OCI-M1 (cell line): ENCODE measurements around the gene RABAC1.
"Not testable (repeated sequence)": the region's sequence is repeated elsewhere in the genome, so short reads cannot be mapped to it uniquely, and the experiment has no call there.

Source experiments
- DNase-seq: peaks from one replicate; lab custom pipeline; 2025; lab: John Stamatoyannopoulos, UW

The RABAC1 gene

DNA sequence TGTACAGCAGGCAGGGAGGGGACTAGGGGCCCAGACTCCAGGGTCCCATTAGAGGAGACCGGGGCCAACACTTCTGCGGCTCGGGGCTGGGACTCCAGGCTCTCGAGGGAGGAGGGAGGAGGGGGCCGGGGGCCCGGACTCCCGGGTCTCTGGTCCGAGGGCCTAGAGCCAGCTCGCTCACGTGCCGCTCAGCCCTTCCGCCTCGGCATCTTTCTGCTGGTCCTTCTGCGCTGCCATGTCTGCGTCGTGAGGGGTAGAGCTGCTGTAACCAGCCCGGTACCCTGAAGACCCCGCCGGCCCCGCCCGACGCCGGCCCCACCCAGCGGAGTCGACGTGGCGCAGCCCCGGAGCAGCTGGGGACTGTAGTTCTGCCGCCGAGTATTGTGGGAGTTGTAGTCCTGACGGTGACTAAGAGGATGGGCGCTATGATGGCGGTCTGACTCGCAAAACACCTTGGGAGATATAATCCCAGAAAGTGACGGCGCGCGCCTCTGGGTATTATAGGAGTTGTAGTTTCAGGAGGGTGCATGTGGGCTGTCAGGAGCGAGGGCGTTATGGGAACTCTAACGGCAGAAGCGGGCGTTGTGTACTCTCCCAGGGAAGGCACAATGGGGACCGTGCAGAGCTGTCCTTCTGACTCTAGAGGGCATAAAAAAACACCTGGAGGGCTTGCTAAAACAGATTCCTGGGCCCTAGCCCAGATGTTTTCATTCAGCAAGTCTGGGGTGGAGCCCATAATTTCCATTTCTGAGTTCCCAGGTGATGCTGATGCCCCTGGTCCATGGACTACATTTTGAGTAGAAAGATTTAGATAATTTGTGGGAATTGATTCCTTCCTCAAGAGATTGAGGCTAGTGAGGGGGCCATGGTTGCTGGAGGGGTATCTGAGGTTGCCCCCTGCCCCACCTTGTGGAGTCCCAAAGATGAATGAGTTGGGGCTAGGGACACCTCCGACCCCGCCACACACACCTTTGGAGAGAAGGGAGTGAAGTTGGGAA, at the start of gene RABAC1:
Gene RABAC1, minus strand, starts transcription at position 266 of the 998 bp plus-strand sequence. Its CDS starts 29 bp downstream, at position 237.
- DNase-seq: peak; percentile 96

GRCh38 chr19:42006569-42006968, 47.4 kb upstream of the RABAC1 start:
- DNase-seq: no peak

DNA sequence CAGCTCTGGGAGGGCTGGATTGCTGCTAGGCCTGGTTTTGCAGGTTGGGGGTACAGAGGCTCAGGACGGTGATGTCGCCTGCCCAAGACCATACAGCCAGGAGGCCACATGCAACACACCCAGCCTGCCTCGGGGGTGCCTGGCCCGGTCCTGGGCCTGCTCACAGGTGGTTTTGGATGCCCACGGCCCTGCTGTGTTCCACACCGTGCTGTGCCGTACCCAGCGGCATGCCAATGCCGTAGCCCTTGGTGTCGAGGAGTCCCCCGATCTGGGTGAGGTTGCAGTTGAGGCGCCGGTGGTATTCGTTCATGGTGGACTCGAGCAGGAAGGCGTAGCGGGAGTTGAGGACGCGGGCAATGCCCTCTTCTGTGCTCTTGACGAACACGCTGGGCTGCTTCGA, 46.4 kb upstream of the RABAC1 start:
- DNase-seq: no peak

- no peak for DNase-seq
Measured at GRCh38 chr19:42003506-42004294, 44.6 kb upstream of the RABAC1 start.

- DNase-seq: no peak
Measured at GRCh38 chr19:41999878-42000208, 40.7 kb upstream of the RABAC1 start.

- no peak for DNase-seq
Measured at GRCh38 chr19:41999071-41999877, 40.2 kb upstream of the RABAC1 start.

DNA sequence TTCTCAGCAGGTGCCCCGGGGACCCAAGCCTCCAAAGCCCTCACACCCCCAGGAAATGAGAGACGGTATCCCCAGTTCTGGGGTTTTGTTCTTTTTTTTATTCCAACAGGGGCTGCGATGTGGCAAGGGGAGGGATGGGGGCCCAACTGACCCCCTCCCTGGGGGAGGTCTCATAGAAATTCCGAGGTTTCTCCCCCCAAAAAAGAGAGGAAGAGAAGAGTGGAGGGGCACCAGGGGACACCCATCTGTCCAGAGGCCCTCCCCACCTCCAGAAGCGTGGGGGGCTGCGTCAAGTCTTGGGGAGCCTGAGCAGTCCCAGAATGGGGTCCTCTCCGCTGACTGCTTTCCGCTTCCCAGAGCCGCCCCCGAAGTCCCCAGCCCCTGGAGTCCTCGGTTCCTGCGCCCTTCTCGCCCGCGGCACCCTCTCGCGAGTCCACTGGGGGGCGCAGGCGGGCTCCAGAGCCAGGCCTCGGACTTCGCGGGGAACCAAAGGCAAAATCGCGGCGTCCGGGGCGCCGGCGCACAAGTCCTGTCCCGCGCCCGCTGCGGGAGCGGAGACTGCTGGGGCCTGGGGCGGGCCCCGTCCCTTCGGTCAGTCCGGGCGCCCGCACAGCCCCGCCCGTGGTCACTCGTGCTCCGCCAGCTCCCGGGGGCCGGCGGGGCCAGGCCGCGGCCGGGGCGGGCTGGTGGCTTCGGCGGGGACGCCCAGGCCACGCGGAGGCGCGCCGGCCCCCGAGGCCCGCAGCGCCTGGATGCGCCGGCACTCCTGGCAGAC, 39.3 kb upstream of the RABAC1 start:
- DNase-seq: peak; percentile 72

DNA sequence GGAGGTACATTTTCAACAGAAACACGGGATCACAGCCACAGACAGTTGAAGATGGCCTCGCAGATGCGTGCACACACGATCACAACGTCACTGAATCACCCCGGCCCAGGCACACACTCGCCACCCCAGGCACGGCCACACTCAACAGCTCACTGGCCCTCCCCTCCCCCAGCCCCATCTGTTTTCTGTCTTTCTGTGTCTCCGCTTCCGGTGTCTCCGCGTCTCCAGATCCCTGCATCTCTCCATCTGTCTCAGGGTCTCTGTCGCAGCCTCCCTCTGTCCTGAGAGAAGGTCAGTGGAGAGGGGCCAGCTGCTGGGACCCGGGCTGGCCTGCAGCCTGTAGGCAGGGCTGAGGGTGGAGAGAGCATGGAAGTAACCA, 38.7 kb upstream of the RABAC1 start:
- no peak for DNase-seq

DNA sequence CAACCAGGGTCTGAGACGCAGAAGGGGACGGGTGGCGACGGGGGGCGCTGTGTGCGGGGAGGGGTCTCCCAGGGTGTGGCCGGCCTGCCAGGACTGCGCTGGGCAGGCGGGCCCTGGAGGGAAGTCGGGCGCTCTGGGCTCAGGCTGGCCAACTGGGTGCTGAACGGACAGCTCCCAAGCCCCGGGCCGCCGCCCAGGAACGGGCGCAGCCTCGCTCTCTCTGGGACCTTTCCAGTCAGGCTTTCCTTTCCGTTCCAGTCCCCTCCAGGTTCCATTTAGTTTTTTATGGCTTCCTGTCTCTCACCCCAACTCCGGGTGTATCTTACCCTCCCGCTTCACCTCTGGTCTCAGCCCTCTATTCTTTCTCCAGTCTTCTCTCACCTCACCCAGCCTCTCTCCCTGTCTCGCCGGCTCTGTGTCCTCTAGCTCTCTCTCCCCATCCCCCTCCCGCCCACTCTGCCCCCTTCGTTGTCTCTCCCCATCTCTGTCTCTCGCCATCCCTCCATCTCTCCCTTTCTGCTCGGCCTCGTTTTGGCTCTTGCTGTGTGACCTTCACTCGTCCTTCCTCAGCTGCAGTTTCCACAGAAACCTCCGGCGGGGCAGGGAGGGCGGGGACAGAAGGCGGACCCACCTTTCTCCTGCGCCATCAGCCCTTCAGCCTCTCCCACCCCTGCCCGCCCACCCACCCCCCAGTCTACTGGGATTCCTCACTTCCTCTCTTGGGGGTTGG, 38.2 kb upstream of the RABAC1 start:
- DNase-seq: peak; percentile 70

DNA sequence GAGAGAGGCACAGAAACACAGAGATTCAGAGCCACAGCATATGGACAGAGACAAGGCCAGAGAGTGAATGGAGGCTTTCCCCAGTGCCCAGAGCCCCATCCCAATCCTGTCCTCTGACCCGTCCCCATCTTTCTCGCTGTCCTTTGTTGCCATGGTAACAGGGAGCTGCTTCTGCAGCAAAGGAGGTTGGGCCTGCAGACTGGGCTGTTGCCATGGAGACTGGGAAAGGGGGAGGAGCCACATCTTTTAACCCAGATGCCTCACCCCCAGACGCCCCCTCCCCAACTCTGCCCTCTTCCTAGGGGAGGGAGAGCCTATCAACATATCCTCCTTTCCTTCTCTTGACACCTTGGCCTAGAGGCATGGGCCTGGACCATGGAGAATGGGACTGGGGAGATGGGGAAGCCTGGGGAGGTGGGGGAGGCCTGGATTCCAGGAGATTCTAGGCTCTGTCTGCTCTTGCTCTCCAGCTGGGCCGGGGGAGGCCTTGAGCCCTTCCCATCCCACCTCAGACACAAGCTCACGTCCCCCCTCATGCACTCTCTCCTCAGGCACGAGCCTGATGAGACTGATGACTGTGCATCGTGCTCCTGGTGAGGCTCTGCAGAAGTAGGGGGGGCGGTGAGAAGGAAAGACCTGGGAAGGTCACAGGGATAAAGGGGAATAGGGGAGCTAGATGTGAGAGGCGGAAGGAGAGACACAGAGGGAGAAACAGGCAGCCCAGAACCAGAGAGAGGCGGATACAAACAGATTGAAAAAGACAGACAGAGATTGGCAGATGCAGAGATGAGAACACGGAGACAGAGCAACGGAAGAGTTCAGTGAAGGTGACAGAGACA, 37.1 kb upstream of the RABAC1 start:
- DNase-seq: peak; percentile 63

DNA sequence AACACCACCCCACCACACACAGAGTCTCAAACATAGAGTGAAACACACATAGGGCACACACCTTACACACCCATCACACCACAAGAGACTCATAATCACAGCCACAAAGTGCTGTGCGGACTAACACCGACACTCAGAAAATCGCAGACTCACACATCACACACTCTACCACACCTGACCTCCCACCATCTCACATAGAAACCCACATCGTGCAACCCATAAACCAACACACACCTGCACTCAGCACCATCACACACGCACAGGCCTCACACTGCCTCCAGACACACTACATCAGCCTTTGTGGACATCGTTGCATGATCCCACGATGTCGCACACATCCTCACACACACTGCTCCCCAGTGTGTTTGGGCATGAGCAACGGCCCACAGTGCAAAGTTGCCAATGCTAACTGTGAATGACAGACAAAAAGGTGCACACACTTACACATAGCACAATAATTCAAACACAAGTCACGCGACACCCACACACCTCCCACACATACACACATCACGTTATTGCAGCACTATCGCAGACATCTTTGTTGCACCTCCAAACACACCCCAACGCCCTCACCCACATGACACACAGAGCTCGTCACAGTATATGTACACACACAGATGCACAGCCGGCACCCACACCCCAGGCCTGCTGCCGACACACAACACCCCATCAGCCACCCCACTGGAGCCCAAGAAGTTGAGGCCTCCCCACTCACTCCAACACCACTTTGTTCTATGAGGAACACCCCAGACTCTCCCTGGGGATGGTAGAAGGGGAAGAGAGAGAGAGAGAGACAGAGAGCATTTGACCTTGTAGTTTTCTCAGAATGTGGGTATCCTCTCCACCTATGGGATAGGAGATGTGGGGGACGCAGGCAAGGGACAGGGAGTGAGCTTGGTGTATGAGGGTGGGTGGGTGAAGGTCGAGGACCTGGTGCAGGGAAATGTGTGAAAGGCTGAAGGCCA, 36.2 kb upstream of the RABAC1 start:
- no peak for DNase-seq

DNA sequence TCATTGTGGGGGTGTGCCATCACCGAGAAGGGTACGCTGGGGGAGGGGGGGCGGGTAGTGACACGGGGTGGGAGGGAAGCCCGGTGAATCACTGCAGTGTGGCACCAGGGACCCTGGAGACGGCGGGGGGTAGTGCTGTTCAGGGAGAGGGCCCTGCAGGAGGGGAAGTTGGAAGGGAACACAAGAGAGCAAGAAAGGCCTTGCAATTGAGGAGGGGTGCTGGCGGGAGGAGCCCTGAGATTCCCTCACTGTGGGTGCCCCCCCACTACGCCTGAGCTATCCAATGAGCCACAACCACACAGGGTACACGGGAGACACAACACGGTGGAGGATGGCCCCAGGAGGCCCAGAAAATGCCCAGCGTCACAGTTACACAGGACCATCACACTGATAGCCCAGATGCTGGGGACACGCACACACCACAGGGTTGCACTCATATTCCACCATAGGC, 35.4 kb upstream of the RABAC1 start:
- DNase-seq: no peak

GRCh38 chr19:41993612-41994483, 34.7 kb upstream of the RABAC1 start, which contains the start of gene ATP1A3:
ATP1A3 (minus strand) TSS chr19:41994230; CDS start chr19:41994076, 154 bp downstream.
- DNase-seq: peak; percentile 76

DNA sequence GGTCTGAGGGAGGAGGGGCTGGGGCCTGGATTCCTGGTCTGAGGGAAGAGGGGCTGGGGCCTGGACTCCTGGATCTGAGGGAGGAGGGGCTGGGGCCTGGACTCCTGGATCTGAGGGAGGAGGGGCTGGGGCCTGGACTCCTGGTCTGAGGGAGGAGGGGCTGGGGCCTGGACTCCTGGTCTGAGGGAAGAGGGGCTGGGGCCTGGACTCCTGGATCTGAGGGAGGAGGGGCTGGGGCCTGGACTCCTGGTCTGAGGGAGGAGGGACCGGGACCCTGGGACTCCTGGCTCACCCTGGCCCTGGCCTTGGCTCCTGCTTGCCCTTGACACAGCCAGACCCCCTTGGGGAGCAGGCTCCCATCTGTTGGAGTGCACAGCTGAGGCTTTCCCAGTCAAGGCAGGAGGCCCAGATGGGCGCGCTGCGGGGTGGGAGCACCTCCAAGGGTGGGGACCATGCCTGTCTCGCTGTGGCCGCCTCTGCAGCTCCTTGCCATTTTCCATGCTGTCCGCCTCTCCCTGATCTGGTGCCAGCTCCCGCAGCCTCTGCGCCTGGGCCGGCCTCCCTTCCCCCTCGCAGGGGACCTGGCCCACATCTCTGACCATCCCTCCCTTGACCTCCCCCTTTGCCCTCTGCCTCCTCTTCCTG, 32.9 kb upstream of the RABAC1 start:
- not testable (repeated sequence) for DNase-seq

GRCh38 chr19:41991025-41991424, 31.9 kb upstream of the RABAC1 start:
- DNase-seq: no peak

DNA sequence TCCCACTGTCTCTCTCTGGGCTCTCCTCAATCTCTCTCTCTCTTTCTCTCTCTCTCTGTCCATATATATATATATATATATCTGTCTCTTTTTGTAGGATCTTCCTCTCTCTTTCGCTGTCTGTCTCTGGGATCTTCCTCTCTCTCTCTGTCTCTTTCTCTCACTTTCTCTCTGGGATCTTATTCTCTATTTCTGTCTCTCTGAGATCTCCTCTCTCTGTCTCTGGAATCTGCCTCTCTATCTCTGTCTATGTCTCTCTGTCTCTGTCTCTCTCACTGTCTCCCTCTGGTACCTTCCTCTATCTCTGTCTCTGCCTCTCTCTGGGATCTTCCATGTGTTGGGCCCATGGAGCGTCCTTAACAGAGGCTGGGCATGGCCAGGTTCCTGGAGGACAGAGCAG, 31.5 kb upstream of the RABAC1 start:
- no peak for DNase-seq

- no peak for DNase-seq
Measured at GRCh38 chr19:41990028-41990427, 30.9 kb upstream of the RABAC1 start.
